ENCODE results near the gene PROKR1.

Gene PROKR1

GRCh38 chr2:68695971-68696370 is 52.6 kb downstream of the PROKR1 start:
- H3K27me3 Mint-ChIP-seq, result no peaks in the 10 kb centered on the region
- peaks cover 6% of the 10 kb centered on the region for H3K9me3 Mint-ChIP-seq
- intact Hi-C loops (cut with micrococcal nuclease), result no loop called here
- H3K36me3 Mint-ChIP-seq (ENCODE audit: low read depth), result peaks cover 7% of the 10 kb centered on the region
- H3K27ac Mint-ChIP-seq, result peak overlapping the region; percentile 62
- H3K4me3 Mint-ChIP-seq, result no peak overlapping the region
- peaks cover 68% of the 10 kb centered on the region for H3K4me1 Mint-ChIP-seq (ENCODE audit: low read depth)

- Mint-ChIP-seq H3K9me3 (peaks cover 6% of the 10 kb centered on the region), H3K27ac (peak overlapping the region; percentile 62), H3K4me1 (ENCODE audit: low read depth) (peaks cover 65% of the 10 kb centered on the region), H3K36me3 (ENCODE audit: low read depth) (peaks cover 7% of the 10 kb centered on the region), H3K27me3 (no peaks in the 10 kb centered on the region), H3K4me3 (no peak overlapping the region)
- intact Hi-C loops (cut with micrococcal nuclease), result no loop called here
Measured at GRCh38 chr2:68696554-68696953, 53.2 kb downstream of the PROKR1 start.

DNA sequence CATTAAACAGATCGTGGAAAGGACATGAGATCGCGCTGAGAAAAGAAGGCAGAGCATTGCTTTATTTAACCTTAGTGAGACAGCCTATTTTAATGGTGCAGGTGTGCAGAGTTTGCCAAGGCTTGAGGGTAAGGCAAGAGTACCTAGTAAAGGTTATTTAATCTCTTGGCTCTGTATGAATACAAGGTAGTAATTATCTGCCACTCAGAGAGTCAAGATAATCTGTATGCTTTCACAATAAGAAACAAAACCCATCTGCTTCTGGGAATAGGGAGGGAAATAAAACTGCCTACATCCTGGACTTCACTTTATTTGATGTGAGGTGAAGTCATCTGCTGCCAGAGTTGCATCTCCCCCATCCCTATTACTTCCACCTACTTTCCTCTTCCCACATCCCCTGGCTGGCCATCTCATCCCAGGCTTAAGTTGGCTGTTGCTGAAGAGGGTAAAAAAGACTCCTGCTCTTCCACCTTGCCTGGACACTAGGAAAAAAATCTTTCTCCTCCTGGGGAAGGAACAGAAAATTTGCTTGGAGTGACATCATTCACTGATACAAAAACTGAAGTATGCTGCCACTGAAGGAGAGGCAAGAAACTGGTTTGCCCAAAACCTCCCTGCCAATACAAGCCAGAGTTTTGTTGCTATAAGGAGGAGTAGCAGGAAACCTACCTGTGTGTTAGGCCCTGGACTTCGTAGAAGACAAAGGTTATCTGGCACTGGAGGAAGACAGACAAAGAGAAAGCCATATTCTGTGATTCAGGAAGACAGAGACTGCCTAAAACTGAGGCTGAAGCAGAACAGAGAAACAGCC is 55.4 kb downstream of the PROKR1 start:
- Mint-ChIP-seq H3K27ac (peak overlapping the region; percentile 83), H3K4me1 (ENCODE audit: low read depth) (peaks cover 45% of the 10 kb centered on the region), H3K4me3 (no peak overlapping the region), H3K27me3 (no peaks in the 10 kb centered on the region), H3K9me3 (peaks cover 6% of the 10 kb centered on the region), H3K36me3 (ENCODE audit: low read depth) (peaks cover 7% of the 10 kb centered on the region)
- intact Hi-C loops (cut with micrococcal nuclease), result no loop called here

DNA sequence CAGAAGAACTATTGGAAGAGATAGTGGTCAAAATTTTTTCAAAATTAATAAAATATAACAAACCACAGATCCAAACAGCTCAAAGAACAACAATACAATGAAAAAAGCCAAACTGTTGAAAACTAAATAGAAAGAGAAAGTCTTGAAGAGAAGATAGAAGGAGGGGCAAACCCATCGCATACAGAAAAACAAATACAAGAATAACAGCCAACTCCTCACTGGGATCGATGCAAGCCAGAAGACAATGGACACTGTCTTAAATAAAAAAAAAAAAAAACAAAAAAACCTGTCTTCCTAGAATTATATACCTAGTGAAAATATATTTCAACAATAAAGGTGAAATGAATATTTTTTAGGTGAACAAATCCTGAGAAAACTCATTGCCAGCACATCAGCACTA is 57.2 kb downstream of the PROKR1 start:
- H3K27ac Mint-ChIP-seq, result no peak overlapping the region
- H3K4me3 Mint-ChIP-seq, result no peak overlapping the region
- peaks cover 7% of the 10 kb centered on the region for H3K36me3 Mint-ChIP-seq (ENCODE audit: low read depth)
- intact Hi-C loops (cut with micrococcal nuclease), result no loop called here
- peaks cover 32% of the 10 kb centered on the region for H3K4me1 Mint-ChIP-seq (ENCODE audit: low read depth)
- H3K27me3 Mint-ChIP-seq, result no peaks in the 10 kb centered on the region
- H3K9me3 Mint-ChIP-seq, result peaks cover 6% of the 10 kb centered on the region

GRCh38 chr2:68706637-68707036 is 63.3 kb downstream of the PROKR1 start:
- intact Hi-C loops (cut with micrococcal nuclease), result loop anchor here (5.0 kb wide), 2 partner anchors 46 to 201 kb away; no protein-coding TSS in a partner anchor
- Mint-ChIP-seq H3K36me3 (ENCODE audit: low read depth) (no peaks in the 10 kb centered on the region), H3K9me3 (no peaks in the 10 kb centered on the region), H3K27me3 (no peaks in the 10 kb centered on the region), H3K4me1 (ENCODE audit: low read depth) (peaks cover 17% of the 10 kb centered on the region), H3K27ac (no peak overlapping the region), H3K4me3 (no peak overlapping the region)

All from dendritic cell treated with granulocyte-macrophage colony-stimulating factor and Interleukin-4, amounts not matched to agents 40 ng/mL and 50 ng/mL, for 4 days (primary cell).